NCI-H82 treated with DMSO at 0.1 percent for 48 hours (cell line): ENCODE data around the gene STRADB.
"Not testable (repeated sequence)": the region's sequence is repeated elsewhere in the genome, so short reads cannot be mapped to it uniquely, and the experiment has no call there.

ENCODE experiments used
- DNase-seq: peaks from one replicate; lab custom pipeline; 2025; ENCODE audit not compliant: unreplicated experiment; lab: John Stamatoyannopoulos, UW

Gene STRADB

DNA sequence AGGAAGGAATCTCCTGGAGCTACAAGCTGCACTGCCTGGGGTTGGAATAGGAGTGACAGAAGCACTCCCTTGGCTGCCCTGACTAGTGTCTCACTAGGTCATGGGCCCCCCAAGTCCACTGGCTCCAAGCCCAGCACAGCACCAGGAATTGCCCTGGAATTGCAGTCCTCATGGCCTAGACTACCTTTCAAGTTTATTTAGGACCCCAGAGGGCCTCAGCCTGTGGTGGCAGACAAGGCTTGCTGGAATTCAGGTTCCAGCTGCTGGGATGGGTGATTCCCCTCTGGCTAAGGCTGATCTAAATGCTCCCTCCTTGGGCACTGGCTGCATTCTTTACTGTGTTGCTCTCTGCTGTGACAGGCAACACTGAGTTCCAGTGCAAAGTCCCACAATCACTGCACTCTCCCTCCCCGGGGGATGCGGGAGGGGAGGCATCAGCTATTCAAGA is 14.0 kb downstream of the STRADB start:
- DNase-seq: no peak

DNA sequence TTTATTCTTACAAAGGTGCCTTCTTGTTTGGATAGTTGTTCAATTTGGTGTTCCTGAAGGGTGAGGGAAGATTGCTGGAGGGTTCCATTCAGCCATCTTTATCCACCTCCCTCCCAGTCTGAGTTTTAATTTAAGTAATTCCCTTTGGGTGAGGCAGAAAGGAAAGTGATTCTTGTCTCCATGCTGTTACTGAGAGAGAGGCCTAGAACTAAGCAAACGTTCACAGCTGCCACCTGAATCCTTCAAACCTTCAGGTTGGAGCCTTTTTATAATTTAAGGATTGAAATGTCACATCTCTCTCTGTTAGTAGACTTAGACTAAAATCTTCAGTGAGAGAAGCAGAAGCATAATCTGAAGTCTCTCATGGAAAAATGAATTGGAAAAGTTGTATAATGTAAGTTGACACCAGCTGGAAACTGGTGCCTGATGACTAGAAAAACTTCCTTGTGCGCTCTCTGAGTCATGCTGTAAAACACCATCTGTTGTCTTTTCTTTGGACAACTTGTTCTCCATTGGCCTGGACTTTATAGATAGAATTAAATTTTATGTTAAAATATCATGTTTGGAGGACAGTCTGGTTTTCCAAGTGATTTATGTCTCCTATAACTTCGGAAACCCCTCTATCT is 14.6 kb downstream of the STRADB start:
- DNase-seq: peak; percentile 61

DNA sequence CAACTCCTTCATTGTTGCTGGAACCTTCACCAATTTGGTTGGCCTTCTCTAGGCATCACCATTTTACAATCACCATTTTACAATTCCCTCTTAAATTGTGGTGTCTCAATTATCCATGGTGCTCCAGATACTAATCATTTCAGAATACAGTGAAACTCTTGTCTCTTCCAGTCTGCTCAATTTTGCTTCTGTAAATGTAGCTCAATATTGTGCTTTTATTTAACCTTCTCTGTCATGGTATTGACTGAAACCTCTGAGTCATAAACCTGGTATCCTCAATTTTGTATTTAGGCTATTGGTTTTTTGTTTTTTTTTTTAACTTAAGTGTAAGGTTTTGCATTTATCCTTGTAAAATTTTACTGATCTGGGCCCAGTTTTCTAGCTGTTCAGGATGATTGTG is 16.1 kb downstream of the STRADB start:
- no peak for DNase-seq

DNA sequence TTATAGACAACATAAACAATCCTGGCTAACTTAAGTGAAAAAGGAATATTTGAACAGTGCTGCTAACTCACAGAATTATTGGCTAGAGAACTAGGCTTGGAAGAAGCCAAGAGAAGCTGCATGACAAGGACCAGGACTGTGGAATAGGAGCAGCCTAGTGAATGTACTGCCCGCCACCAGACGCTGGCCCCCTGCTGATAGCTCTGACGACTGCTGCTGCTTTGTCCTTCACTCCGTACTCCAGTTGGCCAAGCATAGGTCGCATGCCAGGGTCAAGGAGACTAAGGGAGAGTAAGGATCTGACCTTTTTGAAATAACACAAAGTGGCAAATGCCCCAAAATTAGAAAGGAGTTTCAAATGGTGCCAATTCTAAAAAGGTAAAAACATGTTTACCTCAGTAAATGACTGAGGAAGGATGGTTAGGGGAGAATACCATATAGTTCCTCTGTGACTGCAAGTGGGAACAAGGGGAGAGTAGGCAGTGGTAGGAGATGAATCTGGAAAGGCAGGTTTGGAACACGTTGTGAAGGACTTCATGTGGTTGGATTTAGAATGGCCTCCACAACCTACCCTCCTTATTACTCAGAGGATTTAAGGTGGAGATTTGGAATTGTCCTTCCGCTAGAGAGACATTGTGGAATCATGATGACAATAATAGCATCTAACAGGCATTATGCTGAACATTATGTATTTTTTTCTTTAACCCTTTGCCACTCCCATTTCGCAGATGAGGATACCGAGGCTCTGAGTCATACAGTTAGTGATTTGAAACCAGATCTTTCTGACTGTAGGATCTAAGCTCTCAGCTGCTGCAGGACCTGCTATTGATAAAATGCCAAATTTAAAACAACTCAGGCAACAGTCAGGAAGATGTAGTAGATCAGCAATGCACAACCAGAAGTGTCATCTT is 19.5 kb downstream of the STRADB start:
- DNase-seq: no peak

DNA sequence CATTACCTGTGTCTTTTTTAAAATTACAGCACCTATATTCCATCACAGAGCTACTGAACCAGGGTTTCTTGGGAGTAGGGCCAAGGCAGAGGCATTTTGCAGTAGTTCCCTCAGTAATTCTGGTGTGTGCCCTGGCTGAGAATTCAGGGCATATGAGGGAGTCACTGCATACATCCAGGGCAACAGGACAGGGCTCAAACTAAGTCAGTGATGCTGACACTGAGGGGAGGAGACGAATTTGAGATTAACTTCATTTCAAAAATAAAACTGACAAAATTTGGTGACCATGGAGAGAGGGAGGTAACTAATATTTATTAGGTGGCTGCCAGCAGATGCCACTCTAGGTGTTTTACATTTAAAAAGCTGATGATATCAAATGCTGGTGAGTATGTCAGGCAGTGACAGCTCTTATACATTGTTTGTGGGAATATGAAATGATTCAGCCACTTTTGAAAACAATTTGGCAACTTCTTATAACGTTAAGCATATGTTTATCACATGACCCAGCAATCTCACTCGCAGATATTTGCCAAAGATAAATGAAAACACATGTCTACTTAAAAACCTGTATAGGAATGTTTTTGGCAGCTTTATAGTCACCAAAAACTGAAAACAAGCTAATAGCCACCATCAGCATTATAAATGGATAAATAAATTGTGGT is 20.3 kb downstream of the STRADB start:
- no peak for DNase-seq

DNA sequence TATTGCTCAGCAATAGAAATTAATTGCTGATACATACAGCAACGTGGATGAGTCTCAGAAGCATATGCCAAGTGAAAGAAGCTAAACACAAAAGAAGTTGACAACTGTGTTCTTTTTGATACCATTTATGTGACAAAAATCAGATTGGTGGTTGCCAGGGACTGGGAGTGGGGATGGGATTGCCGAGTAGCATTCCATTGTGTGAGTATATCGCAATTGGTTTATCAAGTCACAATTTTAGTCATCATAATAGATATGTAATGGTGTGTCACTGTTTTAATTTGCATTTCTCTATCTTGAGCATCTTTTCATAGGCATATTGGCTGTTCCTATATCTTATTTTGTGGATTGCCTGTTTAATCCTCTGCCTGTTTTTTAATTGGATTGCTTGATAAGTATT is 20.9 kb downstream of the STRADB start:
- peak; percentile 28 for DNase-seq

DNA sequence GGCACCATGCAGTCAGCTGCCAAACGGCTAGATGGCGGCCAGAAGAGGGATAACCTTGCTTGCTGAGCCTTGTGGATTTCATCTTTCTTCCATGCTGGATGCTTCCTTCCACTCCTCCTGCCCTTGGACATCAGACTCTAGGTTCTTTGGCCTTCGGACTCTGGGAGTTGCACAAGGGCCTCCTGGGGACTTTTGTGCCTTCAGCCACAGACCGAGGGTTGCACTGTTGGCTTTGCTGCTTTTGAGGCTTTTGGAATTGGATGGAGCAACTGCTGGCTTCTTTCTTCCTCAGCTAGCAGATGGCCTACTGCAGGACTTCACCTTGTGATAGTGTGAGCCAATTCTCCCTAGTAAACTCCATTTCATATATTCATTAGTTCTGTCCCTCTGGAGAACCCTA is 31.0 kb downstream of the STRADB start:
- DNase-seq: no peak

DNA sequence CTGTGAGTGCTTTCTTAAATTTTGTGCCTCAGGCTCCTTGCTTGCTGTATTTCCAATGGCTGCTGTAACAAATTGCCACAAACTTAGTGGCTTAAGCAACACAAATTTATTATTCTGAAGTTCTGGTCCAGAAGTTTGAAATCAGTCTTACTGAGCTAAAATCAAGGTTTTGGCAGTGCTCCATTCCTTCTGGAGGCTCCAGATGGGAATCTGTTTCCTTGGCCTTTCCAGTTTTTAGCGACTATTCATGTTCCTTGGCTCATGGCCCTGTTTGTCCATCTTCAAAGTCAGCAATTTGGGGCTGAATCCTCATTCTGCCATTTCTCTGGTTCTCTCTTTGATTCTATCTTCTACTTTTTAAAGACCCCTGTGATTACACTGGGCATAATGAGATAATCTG is 31.8 kb downstream of the STRADB start:
- no peak for DNase-seq

DNA sequence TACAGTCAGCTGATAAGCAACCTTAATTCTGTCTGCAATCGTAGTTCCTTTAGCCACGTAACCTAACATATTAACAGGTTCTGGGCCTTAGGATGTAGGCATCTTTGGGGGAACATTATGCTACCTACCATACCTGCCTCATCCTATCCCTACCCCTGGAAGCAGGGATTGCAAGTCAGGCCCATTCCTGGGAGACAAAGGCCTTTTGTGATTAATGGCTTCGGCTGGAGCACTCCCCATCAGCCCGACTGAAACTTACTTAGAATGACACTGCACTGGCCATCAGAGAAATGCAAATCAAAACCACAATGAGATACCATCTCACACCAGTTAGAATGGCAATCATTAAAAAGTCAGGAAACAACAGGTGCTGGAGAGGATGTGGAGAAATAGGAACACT is 32.2 kb downstream of the STRADB start:
- DNase-seq: not testable (repeated sequence)

DNA sequence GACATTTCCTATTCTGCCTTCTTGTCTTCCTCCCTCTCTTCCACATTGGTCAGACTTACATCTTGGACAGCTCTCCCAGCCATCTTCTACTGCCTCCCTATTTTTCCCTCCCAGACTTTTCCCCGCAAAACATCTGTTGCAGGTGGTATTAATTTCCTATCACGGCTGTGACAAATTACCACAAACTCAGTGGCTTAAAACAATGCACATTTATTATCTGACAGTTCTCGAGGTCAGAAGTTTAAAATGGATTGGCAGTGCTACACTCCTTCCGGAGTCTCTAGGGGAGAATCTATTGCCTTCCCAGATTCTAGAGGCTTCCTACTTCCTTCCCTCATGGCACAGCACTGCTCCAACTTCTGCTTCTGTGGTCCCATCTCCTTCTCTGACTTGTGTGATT is 33.3 kb downstream of the STRADB start:
- no peak for DNase-seq

DNA sequence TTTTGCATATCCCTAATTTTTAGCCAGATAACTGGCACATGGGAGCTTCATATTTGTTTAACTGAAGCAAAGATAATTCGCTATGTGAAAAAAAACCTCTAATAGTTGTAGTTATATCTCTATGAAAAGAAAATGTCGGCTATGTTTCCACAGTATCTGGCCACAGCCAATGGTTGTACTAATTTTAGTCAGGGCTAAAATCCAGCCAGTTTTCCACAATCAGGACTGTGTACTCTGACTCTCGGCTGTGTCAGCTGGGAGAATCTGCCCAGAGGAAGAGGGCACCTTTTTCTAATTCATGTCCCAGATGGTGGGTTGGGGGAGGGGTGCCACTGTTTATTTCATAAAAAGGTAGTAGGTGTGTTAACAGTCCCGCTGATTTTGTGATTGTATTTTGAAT is 38.8 kb downstream of the STRADB start:
- DNase-seq: no peak

DNA sequence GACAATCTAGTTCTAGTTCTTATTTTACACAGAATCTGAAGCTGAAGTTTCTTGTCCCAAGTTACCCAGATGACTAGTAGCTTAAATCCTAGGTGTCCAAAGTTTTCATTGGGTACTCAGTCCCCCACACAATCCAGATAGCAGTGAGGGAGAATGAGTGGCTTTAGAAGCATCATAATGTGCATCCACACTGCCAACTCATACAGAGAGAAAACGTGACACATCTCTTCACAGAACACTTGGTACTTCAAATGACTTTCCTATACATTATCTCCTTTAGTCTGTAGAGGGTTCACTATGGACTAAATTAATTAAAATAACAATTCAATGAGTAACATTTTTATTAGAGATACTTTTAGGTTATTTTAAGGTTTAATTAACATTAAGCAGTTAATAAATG is 45.2 kb downstream of the STRADB start:
- DNase-seq: no peak

DNA sequence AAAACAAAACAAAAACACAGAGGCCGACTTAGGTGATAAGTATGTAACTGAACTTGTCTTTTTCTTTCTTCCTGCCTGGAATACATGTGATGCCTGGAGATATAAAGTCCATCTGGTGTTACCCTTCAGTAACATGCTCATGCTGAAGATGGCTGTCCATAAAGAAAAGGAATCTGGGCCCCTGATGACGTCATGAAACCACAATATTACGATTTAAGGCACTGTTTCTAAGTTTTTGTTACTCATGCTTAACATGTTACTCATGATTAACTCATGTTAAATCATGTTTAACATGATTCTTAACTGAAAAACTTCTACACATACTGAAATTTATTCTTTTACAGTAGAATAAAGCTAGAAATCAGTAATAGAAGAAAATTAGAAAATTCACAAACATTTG is 49.0 kb downstream of the STRADB start:
- no peak for DNase-seq

DNA sequence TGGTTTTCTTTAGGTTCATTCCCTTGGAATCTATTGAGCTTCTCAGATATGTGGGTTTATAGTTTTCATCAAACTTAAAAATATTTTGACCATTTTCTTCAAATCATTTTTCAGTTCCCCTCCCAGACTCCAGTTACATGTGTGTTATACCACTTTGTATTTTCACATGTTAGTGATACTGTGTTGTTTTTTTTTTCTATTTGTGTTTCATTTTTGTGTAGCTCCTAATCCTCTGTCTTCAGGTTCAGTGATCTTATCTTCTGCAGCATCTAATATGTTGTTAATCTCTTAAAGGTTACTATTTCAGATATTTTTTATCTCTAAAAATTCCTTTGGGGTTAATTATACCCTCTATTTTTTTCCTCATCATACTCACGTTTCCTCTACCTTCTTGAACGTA is 51.2 kb downstream of the STRADB start:
- DNase-seq: no peak

DNA sequence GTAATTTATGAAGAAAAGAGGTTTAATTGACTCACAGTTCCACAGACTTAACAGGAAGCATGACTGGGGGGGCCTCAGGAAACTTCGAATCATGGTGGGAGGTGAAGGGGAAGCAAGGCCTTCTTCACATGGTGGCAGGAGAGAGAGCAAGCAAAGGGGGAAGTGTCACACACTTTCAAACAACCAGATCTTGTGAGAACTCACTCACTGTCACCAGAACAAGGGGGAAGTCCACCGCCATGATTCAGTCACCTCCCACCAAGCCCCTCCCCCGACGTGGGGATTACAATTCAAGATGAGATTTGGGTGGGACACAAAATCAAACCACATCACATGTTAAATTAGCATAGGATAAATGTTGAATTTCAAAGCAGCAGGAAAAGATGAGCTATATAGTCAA is 56.2 kb downstream of the STRADB start:
- DNase-seq: no peak

DNA sequence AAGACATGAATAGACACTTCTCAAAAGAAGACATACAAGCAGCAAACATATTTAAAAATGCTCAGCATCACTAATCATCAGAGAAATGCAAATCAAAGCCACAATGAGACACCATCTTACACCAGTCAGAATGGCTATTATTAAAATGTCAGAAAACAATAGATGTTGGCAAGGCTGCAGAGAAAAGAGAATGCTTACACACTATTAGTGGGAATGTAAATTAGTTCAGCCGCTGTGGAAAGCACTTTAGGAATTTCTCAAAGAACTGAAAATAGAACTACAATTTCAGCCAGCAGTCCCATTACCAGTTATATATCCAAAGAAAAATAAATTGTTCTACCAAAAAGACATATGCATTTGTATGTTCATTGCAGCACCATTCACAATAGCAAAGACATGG is 61.7 kb downstream of the STRADB start:
- no peak for DNase-seq

DNA sequence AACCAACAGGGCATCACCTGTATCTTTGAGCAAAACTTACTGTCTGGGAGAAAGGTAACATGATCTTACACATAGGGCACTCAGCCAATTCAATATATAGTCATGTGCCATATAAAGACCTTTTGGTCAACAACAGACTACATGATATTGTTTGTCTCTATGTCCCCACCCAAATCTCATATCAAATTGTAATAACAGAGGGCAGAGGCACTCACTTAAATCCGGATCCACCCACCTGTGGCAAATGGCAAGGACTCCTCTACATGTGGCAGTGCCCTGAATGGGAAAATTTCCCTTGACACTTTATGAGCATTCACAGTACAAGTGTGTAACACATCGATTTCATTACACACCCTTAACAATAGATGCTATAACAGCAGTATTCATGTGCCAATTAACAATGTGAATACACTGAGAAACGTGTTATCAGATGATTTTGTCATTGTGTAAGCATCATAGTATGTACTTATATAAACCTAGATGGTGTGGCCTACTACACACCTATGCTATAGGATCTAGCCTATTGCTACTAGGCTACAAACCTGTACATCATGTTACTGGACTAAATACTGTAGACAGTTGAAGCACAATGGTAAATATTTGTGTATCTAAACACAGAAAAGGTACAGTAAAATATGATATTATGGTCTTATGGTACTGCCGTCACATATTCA is 64.2 kb downstream of the STRADB start:
- DNase-seq: no peak

DNA sequence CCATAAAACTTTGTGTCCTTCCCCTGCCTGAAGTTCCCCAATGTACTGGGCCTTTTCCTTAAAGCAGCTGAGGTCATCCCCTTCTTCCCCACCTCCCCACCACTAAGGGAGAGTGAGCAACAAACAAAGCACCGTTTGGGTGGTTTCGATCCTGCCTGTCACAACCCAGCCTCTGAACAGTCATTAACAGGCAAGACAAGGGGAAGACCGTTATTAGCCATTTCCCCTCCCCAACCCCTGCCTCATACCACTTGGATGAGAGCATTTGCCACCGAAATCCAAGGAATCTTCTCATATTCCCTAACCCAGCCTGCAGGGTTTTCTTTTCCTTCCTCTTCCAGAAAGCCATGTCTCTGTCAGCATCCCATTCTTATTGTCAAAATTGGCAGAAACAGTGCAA is 65.6 kb downstream of the STRADB start:
- DNase-seq: no peak

DNA sequence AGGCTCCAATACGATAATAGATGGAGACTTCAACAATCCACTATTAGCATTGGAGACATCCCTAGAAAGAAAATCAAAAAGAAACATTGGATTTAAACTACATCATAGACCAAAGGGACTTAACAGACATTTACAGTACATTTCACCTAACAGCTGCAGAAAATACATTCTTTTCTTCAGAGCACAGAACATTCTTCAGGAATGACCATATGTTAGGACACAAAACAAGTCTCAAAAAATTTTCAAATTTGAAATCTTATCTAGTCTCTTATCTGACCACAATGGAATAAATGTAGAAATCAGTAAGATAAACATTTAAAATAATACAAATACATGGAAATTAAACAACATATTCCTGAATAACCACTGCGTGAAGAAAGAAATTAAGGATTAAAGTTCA is 68.7 kb downstream of the STRADB start:
- no peak for DNase-seq

DNA sequence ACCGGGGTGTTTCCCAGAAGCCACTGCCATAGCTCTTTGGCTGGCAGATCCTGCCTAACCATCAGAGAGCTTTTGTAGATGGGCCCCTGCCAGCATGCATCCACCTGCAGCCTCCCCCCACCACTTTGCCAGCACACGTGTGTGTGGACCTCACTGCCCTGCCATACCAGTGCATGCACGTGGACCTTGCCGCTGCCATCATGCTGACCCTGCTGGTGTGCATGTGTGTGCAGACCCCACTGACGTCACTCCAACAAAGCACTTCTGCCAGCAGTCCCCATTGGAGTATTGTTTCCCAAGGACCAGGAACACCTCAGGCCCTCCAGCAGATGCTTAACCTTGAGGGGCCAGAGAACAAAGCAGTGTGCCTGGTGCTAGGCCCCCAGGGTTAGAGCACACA is 71.4 kb downstream of the STRADB start:
- no peak for DNase-seq

DNA sequence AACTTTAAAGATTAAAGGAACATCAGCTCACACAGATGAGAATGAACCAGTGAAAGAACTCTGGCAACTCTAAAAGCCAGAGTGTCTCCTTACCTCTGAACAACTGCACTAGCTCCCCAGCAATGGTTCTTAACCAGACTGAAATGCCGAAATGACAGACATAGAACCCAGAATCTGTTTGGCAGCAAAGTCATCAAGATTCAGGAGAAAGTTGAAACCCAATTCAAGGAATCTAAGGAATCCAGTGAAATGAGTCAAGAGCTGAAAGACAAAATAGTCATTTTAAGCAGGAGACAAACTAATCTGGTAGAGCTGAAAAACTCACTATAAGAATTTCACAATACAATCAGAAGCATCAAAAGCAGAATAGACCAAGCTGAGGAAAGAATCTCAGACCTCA is 72.0 kb downstream of the STRADB start:
- DNase-seq: no peak
